Measurements from ENCODE around the gene TIMM10B.
"Not testable (repeated sequence)": the region's sequence is repeated elsewhere in the genome, so short reads cannot be mapped to it uniquely, and the experiment has no call there.

Gene TIMM10B

DNA sequence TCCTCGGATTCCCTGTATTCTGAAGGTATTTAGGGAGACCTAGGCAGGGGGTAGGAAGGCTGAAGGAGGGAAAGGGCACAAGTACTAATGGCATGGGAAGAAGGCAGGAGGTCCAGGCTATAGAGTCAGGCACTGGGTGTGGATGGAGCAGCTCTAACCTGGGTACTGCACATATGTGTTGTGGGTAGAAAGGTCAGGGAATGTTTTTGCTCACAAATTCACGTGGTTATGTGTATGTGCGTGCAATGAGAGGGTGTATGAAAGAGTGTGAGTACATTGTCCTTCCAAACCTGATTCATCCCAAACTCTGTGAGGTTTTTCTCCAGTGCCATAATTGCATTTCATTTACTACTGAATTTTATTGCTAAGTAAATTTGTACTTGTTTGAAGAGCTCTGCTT is 39.0 kb downstream of the TIMM10B start:
- no peak for DNase-seq

DNA sequence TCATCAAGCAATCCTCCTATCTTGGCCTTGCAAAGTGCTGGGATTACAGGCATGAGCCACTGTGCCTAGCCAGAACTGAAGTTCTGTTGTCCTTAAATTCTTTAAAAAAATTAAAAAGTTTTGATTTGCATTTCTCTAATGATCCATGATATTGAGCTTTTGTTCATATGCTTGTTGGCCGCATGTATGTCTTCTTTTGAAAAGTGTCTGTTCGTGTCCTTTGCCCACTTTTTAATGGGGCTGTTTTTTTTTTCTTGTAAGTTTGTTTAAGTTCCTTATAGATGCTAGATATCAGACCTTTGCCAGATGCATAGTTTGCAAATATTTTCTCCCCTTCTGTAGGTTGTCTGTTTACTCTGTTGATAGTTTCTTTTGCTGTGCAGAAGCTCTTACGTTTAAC is 40.6 kb downstream of the TIMM10B start:
- DNase-seq = not testable (repeated sequence)

DNA sequence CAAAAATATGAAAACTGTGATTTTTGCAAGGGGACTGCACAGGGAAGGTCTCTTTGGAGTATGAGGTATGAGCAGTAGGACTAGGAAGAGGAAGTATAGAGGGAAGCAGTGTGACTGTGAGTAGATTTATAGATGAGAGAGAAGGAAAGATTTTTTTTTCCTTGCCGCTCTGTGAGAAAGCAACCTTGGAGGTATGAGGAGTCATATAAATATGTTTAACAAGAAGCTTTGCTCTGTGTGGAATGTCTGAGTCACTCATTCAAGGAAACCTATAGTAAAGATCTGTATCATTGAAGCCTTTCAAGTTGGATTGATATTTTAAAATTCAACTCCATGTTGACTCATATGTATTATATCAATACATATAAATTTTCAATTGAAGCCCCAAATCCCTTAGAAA is 42.0 kb downstream of the TIMM10B start:
- no peak for DNase-seq

DNA sequence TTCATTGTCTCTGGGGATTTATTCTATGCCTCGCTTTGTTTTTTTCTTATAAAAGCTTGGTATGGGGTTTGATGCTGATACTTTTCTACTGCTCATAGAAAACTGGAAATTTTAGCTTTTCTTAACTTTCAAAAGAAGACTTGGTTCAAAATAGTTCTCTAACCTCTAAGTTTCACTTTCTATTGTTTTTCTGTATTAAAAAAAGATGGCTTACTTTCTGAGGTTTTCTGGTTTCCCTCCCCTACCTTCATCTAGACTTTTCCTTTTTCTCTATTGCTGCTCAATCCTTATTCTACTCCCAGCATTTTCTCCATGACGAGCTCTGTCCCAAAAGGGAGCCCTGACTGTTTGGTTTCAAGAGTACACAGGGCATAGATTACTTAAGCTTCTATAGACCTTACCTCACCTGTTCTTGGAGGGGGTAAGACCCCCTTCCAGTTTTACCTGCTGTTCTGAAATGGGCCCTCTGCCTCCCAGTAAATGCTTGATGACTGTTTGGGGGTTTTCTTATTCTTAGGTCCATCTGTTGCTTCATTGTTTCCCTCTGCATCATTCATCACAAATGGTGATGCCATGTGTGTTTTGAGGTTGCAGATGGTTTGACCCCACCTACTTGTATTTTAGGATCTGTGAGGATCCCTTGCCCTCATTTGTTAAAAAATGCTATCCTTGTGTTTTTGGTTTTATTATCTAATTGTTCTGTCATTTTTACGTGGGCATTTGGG is 45.3 kb downstream of the TIMM10B start:
- no peak for DNase-seq

DNA sequence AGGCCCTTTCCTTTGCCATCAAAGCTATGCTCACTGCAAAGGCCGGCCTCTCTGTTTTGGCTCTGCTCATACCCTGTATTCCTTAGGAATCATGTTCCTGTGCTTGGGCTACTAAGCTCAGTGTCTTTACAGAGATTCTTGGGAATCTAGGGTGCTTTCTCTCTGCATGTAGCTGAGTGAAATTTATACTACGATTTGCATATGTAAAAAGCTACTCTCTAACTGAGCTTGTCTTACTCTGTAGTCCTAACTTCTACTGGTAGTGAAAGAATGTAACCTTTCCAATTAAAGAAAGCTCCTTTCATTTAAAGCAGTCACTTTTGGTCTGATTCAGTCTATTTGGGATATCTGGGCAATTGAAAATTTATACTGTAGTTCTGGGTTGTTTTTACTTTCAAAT is 48.0 kb downstream of the TIMM10B start:
- no peak for DNase-seq

DNA sequence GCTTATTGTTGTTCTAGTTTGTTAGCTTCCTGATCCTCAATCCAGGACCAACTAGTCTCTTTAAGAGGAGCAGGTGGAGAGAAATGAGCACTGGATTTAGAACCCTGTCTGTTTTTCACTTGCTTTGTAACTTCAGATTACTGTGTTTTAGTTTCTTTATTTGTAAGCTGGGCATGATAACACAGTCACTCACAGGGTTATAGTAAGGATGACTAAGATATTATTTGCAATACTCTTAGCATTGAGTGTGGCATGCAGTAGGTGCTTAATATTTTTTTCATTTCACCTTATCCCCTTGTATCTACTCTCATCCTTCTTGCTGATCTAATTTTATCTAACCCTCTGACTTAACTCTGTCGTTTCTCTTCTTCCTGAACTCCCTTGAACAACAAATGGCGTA is 49.5 kb downstream of the TIMM10B start:
- DNase-seq = no peak

DNA sequence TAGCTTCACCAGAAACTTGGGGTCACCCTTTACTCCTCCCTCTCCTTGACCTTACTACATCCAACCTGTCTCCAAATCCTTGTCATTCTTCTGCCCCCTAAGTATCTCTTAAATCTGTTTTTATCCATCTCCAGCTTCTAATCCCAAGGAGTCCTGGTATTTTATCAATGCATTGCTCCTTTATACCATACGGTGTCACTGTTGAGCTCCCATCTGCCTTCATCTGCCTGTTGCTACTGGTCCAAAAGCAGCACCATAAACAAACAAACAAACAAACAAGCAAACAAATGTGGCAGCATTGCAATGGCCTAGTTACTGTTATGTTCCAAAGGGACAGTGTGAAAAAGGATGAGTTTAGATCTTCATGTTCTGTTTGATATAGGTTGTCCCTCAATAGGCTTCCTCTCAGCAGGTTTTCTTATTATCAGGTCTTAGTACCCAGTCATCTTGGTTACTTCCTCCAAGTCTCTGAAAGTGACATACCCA is 50.0 kb downstream of the TIMM10B start:
- DNase-seq = no peak
